Measurements from ENCODE around the gene PRRG1.

Gene PRRG1

GRCh38 chrX:37357436-37357835 lies 8.3 kb downstream of the PRRG1 start:
- no peak for TF ChIP-seq CTCF (conservative IDR thresholded peaks at IDR 0.05)
- TF ChIP-seq ZFX (IDR thresholded peaks at IDR 0.05) = no peak
- H3K27ac ChIP-seq = no peak overlapping the region

- TF ChIP-seq ZFX (IDR thresholded peaks at IDR 0.05) (no peak), CTCF (conservative IDR thresholded peaks at IDR 0.05) (no peak)
- no peak overlapping the region for H3K27ac ChIP-seq
Observed at GRCh38 chrX:37361596-37361995, 12.4 kb downstream of the PRRG1 start.

GRCh38 chrX:37364666-37365065 lies 15.5 kb downstream of the PRRG1 start:
- no peak overlapping the region for H3K27ac ChIP-seq
- TF ChIP-seq ZFX (IDR thresholded peaks at IDR 0.05) (no peak), CTCF (conservative IDR thresholded peaks at IDR 0.05) (no peak)

GRCh38 chrX:37367946-37368345 lies 18.8 kb downstream of the PRRG1 start:
- TF ChIP-seq ZFX (IDR thresholded peaks at IDR 0.05) = no peak
- H3K27ac ChIP-seq = no peak overlapping the region

- TF ChIP-seq ZFX (IDR thresholded peaks at IDR 0.05) (no peak), CTCF (conservative IDR thresholded peaks at IDR 0.05) (no peak)
- H3K27ac ChIP-seq = no peak overlapping the region; the same call in 1 of the 2 replicates
Observed at GRCh38 chrX:37370499-37371141, 21.5 kb downstream of the PRRG1 start.

- H3K27ac ChIP-seq = no peak overlapping the region
- no peak for TF ChIP-seq ZFX (IDR thresholded peaks at IDR 0.05)
- TF ChIP-seq CTCF (conservative IDR thresholded peaks at IDR 0.05) = no peak
Observed at GRCh38 chrX:37371578-37371991, 22.4 kb downstream of the PRRG1 start.

GRCh38 chrX:37378404-37378803 lies 29.2 kb downstream of the PRRG1 start:
- TF ChIP-seq ZFX (IDR thresholded peaks at IDR 0.05) (no peak), CTCF (conservative IDR thresholded peaks at IDR 0.05) (no peak)
- no peak overlapping the region for H3K27ac ChIP-seq

GRCh38 chrX:37378830-37379229 lies 29.7 kb downstream of the PRRG1 start:
- H3K27ac ChIP-seq = no peak overlapping the region

More at GRCh38 chrX:37378830-37379229, 29.7 kb downstream of the PRRG1 start:
- TF ChIP-seq CTCF (conservative IDR thresholded peaks at IDR 0.05) (no peak), ZFX (IDR thresholded peaks at IDR 0.05) (no peak)
